Epithelial cell of prostate (primary cell): ENCODE measurements around the gene CHST8.

ENCODE experiments used
- DNase-seq: peaks from one replicate; pipeline ENCODE4 v3.0.0-alpha.2; 2011; ENCODE audit warnings: low read depth, low spot score
- H3K27ac ChIP-seq: fragments of 450-650 bp; 2 replicates; pipeline ENCODE4 v1.5.1; 2017; ENCODE audit warnings: mild to moderate bottlenecking

The CHST8 gene

DNA sequence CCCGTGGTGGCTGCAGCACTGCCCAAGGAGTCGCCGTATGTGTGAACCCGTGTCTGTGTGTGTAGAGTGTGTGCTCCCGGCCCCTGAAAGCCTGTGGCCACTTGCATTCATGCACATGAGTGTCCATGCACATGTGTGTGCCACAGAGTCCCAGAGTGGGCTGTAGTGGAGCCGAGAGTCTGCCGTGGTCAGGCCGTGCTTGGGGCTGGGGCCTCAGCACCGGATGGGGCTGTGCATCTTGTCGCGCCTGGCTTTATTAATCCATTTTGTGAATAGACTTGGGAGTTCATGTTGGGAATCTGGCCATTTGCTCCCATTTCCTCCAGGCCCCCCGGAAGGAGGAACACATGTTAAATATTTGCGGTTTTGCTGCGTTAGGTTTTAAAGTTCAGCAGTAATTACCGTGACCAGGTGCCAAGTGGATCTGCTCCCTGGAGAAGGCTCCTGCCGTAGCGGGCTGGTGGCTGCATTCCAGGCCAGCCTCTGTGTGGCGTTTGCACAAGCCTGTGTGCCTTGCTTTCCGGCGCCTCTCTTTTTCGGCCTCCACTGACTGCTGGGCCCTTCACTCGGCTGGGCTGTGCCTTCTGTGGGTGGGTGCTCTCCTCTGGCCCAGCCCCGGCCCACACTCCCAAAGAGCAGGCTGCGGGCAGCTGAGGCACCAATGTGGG lies 105.7 kb downstream of the CHST8 start:
- no peak overlapping the region for H3K27ac ChIP-seq
- no peak for DNase-seq

DNA sequence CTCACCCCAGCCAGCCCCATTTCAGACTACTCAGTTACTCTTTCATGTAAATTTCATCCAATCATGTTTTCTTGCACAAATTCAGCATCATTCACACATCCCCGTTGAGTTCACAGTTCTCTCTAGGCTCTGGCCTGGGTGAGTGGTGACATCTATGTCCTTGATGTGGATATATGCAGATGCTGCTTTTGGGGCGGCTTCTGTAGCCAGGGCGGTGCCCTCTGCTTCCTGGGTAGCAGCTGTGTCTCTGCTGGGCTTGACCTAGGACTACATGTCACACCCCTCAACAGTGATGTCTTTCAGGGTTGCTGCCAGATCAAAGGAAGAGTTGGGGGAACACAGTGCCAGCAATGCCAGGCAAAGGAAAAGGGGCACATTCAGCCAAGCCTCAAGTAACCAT lies 106.4 kb downstream of the CHST8 start:
- H3K27ac ChIP-seq: no peak overlapping the region
- DNase-seq: no peak

GRCh38 chr19:33730858-33731607 lies 109.3 kb downstream of the CHST8 start:
- no peak for DNase-seq
- H3K27ac ChIP-seq: no peak overlapping the region

- no peak for DNase-seq
- no peak overlapping the region for H3K27ac ChIP-seq
Observed at GRCh38 chr19:33731881-33732280, 110.1 kb downstream of the CHST8 start.

DNA sequence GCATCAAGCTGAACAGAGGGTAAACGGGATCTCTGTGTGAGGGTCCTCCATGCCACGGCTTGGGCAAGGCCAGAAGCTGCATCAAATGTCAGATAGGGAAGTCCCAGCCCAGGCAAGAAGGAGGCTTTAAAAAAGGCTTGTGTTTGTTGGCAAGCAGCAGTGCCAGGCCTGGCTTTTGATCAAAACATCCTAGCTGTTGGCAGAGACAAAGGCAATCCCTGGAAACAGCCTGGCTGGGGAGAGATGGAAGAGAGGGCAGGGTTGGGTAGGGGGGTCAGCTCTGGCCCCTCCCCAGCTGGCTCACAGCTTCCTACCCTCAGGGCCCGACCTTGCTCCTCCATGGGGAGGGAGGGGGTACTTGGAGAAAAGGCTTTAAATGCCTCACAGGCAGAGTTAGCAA lies 113.2 kb downstream of the CHST8 start:
- no peak for DNase-seq
- H3K27ac ChIP-seq: no peak overlapping the region

DNA sequence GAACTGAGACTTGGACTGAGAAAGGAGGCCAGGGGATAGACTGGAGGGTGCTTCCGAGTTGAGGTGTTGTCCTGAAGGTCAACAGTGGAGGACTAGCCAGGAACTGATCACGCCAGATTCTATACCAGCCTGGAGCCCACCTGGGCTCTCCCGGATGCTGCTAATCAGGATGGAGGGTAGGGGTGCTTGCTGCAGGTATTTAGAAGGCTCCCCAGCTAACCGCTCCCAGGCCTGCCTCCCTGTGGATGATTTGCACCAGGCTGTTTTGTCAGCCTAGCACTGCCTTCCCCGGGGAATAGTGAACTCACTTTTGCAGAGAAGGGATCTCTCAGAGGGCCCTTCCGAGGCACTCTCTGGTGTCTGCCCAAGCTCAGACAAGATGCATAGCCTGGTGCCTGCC lies 114.4 kb downstream of the CHST8 start:
- no peak for DNase-seq
- H3K27ac ChIP-seq: no peak overlapping the region

DNA sequence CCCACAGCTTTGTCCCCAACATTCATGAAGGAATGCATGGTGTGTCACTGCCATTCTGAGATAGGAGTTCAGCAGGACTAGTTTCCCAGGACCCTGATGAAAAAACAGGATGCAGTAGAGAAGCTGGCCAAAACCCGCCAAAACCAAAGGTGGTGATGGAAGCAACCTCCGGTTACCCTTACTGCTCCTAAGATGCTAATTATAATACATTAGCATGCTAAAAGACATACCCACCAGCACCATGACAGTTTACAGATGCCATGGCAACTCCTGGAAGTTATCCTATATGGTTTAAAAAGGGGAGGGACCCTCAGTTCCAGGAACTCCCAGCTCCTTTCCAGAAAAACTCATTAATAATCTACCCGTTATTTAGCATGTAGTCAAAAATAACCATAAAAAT lies 115.0 kb downstream of the CHST8 start:
- DNase-seq: no peak
- H3K27ac ChIP-seq: no peak overlapping the region

DNA sequence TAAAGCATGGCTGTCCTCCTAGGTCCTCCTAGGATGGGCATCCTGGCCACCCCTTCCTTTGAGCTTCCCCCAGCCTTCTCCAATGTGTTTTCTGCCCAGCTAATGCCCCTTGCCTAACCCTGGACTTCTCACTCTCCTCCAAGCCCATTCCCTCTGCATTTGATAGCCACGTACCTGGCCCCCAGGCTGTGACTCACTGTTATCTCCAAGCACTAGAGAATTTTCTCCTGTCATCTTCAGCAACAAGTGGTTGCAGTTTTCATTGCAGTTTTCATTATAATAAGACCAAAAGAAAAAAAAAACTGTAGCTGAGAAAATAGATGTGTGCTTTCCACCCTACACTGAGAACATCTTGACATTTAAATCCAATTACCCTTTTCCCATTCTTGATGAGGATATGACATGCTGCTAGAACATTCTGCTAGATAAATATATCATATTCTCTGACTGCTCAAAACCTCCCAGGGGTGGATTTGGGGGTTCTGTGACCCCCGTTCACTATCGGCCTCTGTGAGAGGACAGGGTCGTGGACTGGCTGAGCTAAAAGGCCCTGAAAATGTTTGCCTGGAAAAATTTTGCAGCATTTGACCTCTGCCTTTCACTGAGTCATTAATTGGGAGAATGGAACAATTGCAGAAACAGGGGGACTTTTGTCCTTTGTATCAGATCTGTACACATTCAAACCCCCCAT lies 116.1 kb downstream of the CHST8 start:
- DNase-seq: no peak
- H3K27ac ChIP-seq: no peak overlapping the region

DNA sequence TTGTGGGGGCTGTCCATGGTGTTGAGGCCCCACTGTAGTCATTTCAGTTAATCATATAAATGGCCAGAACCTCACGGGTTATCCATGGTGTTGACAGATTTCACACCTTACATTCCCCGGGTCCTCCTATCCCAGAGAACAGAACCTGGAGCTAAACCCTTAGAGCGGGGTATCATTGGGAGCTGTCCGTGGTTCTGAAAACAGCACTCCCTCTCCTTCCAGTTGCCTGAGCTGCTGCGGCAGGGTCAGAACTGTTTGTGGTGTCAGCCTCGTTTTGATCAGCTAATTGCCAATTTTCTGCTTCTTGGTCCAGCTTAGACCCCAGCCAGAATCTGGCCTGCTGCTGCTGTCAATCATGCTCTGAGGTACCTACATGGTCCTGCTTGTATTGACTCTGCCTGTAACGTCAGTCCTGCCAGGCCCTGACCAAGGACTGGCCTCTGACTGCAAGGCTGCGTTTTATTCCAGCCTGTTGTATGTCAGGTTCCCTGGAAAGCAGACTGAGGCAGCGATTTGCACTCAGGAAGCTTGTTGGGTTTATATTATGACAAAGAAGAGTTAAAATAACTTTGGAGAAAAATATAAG lies 119.2 kb downstream of the CHST8 start:
- DNase-seq: no peak

GRCh38 chr19:33745297-33745696 lies 123.5 kb downstream of the CHST8 start:
- no peak overlapping the region for H3K27ac ChIP-seq
- DNase-seq: no peak

More for the DNA sequence above, 119.2 kb downstream of the CHST8 start:
- H3K27ac ChIP-seq: no peak overlapping the region

DNA sequence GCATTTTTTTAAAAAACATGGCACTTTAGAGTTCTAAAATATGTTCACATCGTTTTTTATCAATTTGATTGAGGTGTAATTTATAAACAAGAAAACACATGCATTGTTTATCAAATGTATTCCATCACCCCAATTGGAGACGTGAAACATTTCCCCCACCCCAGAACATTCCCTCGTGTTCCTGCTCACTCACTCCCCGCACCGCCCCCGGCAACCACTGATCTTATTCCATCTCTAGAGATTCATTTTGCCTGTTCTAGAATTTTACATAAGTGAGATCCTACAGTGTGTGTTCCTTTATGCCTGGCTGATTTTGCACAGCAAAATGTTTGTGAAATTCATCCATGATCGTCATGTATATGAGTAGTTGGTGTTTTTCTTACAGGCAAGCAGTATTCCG lies 124.4 kb downstream of the CHST8 start:
- H3K27ac ChIP-seq: no peak overlapping the region
- no peak for DNase-seq

DNA sequence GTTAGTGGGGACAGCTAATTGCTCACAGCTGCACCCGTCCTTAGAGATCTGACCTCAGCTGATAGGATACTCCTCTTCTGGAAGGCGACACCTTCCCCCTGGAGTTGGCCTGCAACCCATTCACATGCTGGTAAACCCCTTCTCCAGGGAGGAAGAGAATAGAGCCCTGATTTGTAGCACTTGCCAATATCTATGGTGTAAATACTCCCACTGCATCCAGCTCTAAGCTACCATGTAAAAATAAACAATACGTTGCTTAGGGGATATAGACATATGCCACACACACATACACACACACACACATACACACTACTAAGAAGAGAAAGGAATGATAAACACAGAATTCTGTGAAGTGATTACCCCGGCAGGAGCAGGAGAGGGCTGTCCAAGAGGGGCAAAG lies 125.5 kb downstream of the CHST8 start:
- H3K27ac ChIP-seq: no peak overlapping the region
- DNase-seq: no peak

- no peak for DNase-seq
Observed at GRCh38 chr19:33748231-33748630, 126.5 kb downstream of the CHST8 start.

GRCh38 chr19:33749016-33749415 lies 127.3 kb downstream of the CHST8 start:
- no peak overlapping the region for H3K27ac ChIP-seq
- DNase-seq: no peak

More at GRCh38 chr19:33748231-33748630, 126.5 kb downstream of the CHST8 start:
- no peak overlapping the region for H3K27ac ChIP-seq

DNA sequence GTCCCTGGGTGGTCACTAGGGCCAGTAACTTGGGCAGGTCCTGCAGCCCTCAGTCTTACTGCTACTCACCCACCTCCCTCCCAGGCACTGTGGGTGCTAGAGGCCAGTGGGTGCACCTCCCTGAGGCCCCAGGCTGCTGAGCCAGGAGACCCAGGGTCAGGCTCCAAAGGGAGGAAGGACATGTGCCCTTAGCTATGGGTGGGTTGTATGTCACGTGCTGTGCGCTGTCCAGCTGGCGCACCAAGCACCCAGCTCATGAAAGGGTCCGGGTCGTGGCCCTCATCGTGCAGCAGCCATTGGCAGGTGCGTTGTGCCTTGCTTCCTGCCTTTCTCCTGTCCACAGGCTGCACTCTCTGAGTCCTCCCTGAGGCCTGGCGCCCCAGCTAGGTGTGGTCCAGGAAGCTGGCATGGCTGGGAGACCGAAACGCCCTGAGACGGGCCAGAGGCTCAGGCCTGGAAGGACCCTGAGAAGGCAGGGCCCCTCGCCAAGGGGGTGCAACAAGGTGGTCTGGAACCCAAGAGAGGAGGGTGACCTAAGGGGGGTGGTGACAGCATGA lies 127.9 kb downstream of the CHST8 start:
- DNase-seq: no peak
- H3K27ac ChIP-seq: no peak overlapping the region

DNA sequence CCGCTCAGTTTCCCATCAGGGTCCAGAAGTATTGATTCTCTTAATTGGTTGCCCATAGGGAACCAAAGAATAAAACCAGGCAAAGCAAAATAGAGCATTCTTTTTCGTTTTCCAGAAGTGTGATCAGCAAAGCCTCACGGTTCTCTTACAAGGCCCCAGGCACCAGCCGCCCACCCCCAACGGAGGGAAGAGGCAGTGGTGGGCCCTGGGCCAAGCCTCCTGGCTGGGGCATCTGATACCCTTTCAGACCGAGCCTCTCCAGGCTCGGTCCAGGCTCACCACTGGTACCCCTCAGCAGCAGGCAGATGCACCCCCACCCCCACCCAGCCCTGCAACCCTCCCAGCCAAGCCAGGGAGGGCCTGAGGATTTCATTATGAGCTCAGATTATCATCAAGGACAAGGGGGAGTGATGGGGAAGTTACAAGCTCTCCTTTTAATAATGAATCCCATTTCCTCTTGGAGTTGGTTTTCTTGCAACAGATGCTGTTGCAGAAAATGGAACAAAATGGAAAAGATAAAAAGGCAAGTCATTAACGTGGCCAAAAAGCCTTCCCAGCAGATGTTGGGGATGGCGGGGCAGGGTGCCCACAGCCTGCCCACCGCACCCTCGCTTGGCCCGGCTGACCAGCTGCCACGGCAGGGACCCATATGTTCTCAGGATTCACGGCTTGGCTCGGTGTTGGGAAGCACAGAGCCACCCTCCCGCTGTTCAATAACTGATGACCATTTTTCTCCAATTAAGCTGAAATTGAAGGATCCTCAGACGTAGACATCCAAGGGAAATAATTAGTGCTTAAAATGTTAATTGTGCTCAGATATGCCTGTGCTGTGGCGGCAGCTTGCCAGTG lies 129.1 kb downstream of the CHST8 start:
- DNase-seq: no peak
- no peak overlapping the region for H3K27ac ChIP-seq

- no peak overlapping the region for H3K27ac ChIP-seq
- no peak for DNase-seq
Observed at GRCh38 chr19:33751436-33751770, 129.7 kb downstream of the CHST8 start.

DNA sequence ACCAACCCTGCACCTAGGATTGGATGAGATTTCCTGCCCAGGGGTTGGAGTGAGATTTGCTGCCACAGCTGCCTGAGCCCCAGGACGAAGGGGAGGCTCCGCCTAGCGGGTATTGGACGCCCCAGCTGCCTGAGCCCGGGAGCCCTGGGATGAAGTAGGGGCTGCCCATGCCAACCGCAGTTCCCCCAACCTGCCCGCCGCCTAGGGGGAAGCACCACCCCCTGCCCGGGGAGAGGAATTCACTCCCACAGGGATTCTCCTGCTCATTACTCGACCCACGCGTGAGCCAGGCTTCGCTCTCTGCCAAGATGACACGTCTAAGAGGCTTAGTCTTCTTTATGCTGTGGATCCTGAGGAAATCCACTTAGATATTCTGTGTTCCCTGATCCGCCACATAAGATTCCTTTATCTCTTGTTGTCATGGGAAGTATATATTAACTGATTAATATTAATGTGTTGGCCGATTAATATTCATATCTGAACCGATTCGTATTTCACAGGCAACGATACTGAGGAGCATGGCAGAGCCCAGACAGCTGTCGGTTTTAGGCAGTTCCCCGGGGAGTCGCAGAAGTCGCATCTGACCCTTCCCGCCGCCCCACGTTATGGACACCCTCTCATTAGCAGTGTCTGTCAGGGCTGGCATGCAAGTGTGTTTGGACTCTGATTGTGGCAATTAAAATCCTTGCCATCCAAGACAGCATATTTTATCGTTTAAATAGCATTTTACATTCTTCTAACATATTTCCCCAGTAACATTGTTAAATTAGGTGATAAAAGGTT lies 130.5 kb downstream of the CHST8 start:
- H3K27ac ChIP-seq: no peak overlapping the region

GRCh38 chr19:33752945-33753344 lies 131.2 kb downstream of the CHST8 start:
- no peak overlapping the region for H3K27ac ChIP-seq
- DNase-seq: no peak

More for the DNA sequence above, 130.5 kb downstream of the CHST8 start:
- no peak for DNase-seq
